Upper lobe of right lung (tissue), 1 donor: ENCODE data around the gene STAG1. TPM values are rescaled to one million over a fixed set of nuclear protein-coding genes. Genes with fewer than 3 reads are reported as not detected.
A peak's percentile ranks its signal among the peaks of the same experiment; 100 is the strongest.
"Not testable (repeated sequence)": the region's sequence is repeated elsewhere in the genome, so short reads cannot be mapped to it uniquely, and the experiment has no call there.

Experiments used
- ATAC-seq: fragments of 200-7000 bp; cut with Tn5 transposase; one replicate; pipeline ENCODE4 v1.9.1; 2020; ENCODE audit warnings: mild to moderate bottlenecking, moderate library complexity
- DNase-seq: peaks from one replicate; pipeline ENCODE4 v3.0.0-alpha.2; 2020
- H3K27ac ChIP-seq: fragments of 200-600 bp; one replicate; pipeline ENCODE4 v1.8.0; 2022
- H3K27me3 ChIP-seq: fragments of 200-600 bp; one replicate; pipeline ENCODE4 v1.8.0; 2022; ENCODE audit warnings: mild to moderate bottlenecking
- H3K36me3 ChIP-seq: fragments of 200-600 bp; one replicate; pipeline ENCODE4 v1.8.0; 2022
- H3K4me1 ChIP-seq: fragments of 200-600 bp; one replicate; pipeline ENCODE4 v1.8.0; 2022
- H3K4me3 ChIP-seq: fragments of 200-600 bp; one replicate; pipeline ENCODE4 v1.8.0; 2022; ENCODE audit warnings: mild to moderate bottlenecking
- H3K9me3 ChIP-seq: fragments of 200-600 bp; one replicate; pipeline ENCODE4 v1.8.0; 2022
- CTCF ChIP-seq: fragments of 200-600 bp; IDR thresholded peaks from one replicate; pipeline ENCODE4 v1.8.0; 2022; ENCODE audit warnings: antibody characterized with exemption
- intact Hi-C: fragments of 100-400 bp; cut with DNase I; formaldehyde crosslinking; loops from one replicate; pipeline ENCODE4 v1.11.0; 2022
- total RNA-seq: library from RNA; stranded (reverse); fragmentation: NEBNext Ultra II Directional; extraction: Animal tissue kit (Norgen Biotek cat#: 25700); gene quantifications from one replicate; pipeline ENCODE4 v1.2.1, GENCODE V29; 2021
- donor health status: DM: no; HTN: yes; CAD: no; lungs with severe emphysema.

Gene STAG1
- total RNA-seq, 1 donor from 2014 or later = 40.8 TPM

DNA sequence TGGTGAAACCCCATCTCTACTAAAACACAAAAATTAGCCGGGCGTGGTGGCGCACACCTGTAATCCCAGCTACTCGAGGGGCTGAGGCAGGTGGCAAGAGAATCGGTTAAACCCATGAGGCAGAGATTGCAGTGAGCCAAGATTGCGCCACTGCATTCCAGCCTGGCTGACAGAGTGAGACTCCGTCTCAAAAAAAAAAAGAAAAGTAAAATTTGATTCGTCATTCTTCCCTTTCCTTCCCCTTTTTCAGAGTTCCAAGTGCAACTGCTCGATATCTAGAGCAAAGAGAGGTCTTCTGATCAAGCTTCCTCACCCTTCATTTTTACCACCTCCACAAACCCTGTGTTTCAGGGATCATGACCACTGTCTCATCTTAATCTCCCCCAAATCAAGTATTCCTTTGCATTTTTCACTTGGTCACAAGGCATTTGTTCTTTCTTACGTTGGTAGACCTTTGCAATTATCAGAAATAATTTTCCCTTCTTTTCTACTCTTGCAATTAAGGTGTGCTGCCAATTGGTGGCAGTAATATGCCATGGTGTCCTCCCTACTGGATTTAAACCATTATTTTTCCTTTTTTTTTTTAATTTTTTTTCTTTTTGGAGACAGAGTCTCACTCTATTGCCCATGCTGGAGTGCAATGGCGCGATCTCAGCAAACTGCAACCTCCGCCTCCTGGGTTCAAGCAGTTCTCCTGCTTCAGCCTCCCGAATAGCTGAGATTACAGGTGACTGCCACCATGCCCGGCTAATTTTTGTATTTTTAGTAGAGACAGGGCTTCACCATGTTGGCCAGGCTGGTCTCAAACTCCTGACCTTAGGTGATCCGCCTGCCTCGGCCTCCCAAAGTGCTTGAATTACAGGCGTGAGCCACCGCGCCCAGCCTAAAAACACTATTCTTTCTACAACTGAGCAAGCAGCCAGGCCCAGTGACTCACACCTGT is 6.3 kb upstream of the STAG1 start:
- Histone ChIP-seq H3K4me3 (peak overlapping the region; percentile 23), H3K27ac (peak overlapping the region; percentile 51)
- not testable (repeated sequence) for H3K27me3 ChIP-seq, H3K4me1 ChIP-seq, DNase-seq, H3K36me3 ChIP-seq, H3K9me3 ChIP-seq
- peak; percentile 54 for TF ChIP-seq CTCF
- ATAC-seq = peak; percentile 78
- intact Hi-C loops = loop anchor here (10.0 kb wide), 1 partner anchor 256 kb away; no protein-coding TSS in a partner anchor

DNA sequence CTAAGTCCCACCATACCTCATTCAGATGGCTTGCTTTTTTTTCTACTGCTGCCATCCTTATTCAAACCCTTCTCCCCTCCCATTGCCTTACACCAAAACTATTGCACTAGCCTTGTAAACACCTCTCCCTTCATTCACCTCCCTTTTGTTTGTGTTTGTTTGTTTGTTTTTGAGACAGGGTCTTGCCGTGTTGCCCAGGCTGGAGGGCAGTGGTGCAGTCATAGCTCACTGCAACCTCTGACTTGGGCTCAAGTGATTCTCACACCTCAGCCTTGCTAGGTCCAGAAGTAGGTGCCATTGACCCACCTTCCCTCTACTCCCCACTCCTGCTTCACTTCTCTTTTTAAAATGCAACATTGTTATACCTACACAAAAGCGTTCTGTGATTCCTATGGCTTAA is 3.0 kb upstream of the STAG1 start:
- ATAC-seq (no peak), DNase-seq (no peak)
- no peaks in the 10 kb centered on the region for H3K9me3 ChIP-seq
- H3K27ac ChIP-seq = no peak overlapping the region
- intact Hi-C loops = loop anchor here (10.0 kb wide), 1 partner anchor 260 kb away; no protein-coding TSS in a partner anchor
- H3K4me3 ChIP-seq = no peak overlapping the region
- peaks cover 11% of the 10 kb centered on the region for H3K4me1 ChIP-seq
- no peaks in the 10 kb centered on the region for H3K36me3 ChIP-seq
- H3K27me3 ChIP-seq = no peaks in the 10 kb centered on the region
- TF ChIP-seq CTCF = no peak

- no peaks in the 10 kb centered on the region for H3K36me3 ChIP-seq
- no peaks in the 10 kb centered on the region for H3K9me3 ChIP-seq
- TF ChIP-seq CTCF = no peak
- H3K4me3 ChIP-seq = peak overlapping the region; percentile 68
- ATAC-seq (no peak), DNase-seq (no peak)
- intact Hi-C loops = loop anchor here (10.0 kb wide), 1 partner anchor 261 kb away; no protein-coding TSS in a partner anchor
- H3K27me3 ChIP-seq = no peaks in the 10 kb centered on the region
- peak overlapping the region; percentile 98 for H3K27ac ChIP-seq
- peaks cover 26% of the 10 kb centered on the region for H3K4me1 ChIP-seq
Measured at GRCh38 chr3:136753326-136753939, 1.3 kb upstream of the STAG1 start.

DNA sequence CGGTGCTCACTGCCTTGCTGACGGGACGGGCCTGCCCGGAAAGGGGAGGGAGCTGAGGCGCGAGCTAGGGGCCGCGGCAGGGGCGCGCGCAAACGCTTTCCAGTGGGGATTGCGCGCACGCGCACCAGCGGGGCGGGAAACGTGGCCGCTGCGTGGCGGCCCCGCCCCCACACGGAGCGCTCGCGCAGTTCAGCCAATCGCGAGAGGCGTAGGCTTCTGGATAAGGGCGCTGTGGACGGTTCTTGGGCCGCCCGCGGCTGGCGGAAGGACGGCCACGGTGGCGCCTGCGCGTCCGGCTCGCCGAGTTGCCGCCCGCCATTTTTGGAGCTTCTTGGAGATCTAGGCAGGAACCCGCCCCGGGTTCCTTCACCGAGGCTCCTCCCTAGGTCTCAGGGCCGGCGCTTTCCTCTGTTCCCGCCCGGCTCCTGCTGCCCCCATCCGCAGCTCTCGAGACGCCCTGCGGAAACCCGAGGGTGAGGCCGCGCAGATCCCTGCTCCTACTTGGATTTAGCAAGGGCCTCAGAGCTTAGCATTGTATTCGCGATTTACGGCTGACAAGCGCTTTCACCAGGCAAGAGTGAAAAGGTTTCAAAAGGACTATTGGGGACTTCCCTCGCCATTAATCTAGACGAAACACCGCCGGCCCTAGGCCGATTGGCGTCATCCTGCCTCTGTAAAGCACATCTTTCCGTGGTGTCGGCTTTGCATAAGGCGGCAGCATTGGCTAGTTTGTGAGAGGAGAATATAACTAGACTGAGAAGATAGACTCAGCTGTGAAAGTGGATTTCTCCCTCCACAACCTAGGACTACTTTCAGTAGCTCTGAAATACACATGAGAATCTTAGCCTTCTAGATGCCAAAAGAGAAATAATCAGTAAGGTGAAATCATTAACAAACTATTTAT is 496 bp upstream of the STAG1 start:
- Histone ChIP-seq H3K27me3 (no peaks in the 10 kb centered on the region), H3K4me3 (peak overlapping the region; percentile 68), H3K27ac (peak overlapping the region; percentile 98), H3K9me3 (no peaks in the 10 kb centered on the region), H3K4me1 (peaks cover 29% of the 10 kb centered on the region), H3K36me3 (no peaks in the 10 kb centered on the region)
- intact Hi-C loops = loop anchor here (10.0 kb wide), 1 partner anchor 262 kb away; no protein-coding TSS in a partner anchor
- DNase-seq (peak; percentile 100), ATAC-seq (peak; percentile 95)
- TF ChIP-seq CTCF = no peak
